ENCODE data around the gene EMID1. TPM values are rescaled to one million over a fixed set of nuclear protein-coding genes. Genes with fewer than 3 reads are reported as not detected.

EMID1 gene
- total and polyA plus RNA-seq, 5 donors from 2014 or later: 0.40 to 1.3 TPM; not detected in 3

DNA sequence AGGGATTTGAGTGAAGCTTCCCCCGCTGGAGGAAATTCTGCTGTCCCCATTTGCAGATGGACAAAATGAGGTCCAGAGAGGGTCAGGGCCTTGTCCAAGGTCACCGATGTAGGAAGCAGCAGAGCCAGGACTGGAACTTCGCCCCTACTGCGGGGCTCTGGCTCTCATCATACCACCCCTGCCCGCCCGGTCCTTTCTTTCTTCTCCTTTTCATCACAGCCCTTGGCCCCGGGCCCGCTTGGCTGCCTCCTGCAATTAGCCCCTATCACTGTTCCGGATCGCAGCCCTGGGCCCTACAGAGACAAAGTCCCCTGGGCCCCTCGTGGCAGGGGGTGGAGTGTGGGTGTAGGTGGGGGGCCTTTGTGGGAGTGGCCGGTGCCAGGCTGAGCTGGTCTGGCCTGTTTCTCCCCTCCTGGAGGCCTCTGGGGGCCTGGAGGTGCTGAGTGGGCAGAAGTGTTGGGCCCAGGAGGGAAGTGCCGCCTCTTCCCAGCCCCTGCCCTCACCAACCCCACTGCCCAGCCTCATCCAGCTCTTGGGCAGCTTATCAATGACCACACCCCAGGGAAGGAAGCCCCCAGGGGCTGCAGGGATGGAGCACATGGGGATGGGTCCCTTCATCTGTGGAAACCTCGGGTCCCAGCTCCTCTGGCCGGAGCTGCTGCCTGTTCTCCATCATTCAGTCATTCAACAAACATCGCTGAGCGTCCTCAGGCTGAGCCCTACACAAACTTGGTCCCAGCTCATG, 3.4 kb downstream of the EMID1 start:
- no peak overlapping the region for H3K27ac Mint-ChIP-seq
- Histone ChIP-seq H3K4me3 (ENCODE audit: low read depth, low read length) (no peak overlapping the region), H3K27ac (ENCODE audit: insufficient read depth, low read length, poor library complexity, severe bottlenecking) (no peak overlapping the region), H3K9me3 (ENCODE audit: control insufficient read depth in 2 of 2, low read length in 2 of 2) (no peaks in the 10 kb centered on the region), H3K36me3 (ENCODE audit: control insufficient read depth, insufficient read depth, low read length) (no peaks in the 10 kb centered on the region), H3K27me3 (ENCODE audit: control insufficient read depth, insufficient read depth, low read length) (no peaks in the 10 kb centered on the region), H3K4me1 (ENCODE audit: control insufficient read depth, insufficient read depth, low read length, poor library complexity, severe bottlenecking) (peaks cover 6% of the 10 kb centered on the region)
- H3K4me3 Mint-ChIP-seq: no peak overlapping the region
- H3K9me3 Mint-ChIP-seq: no peaks in the 10 kb centered on the region
- no peaks in the 10 kb centered on the region for H3K36me3 Mint-ChIP-seq
- H3K27me3 Mint-ChIP-seq: peaks cover 28% of the 10 kb centered on the region
- H3K4me1 Mint-ChIP-seq: peaks cover 0 to 12% (median 6%) of the 10 kb centered on the region in 4 donors
- ATAC-seq (ENCODE audit: low read depth in 2 of 2): no peak
- no peak for DNase-seq

DNA sequence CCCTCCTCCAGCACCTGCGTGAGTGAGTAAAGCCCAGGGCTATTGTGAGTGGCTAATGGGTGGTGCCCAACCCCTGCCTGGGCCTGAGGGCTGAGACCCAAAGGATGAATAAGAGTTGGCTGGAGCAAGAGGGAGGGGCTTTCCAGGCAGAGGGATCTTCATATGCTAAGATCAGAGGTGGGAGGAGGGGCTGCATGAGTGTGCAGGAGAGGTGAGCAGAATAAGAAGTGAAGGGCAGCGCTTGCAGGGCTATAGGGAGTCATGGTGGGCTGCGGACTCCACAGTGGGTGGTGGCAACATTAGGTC, 3.9 kb downstream of the EMID1 start:
- no peaks in the 10 kb centered on the region for H3K9me3 ChIP-seq (ENCODE audit: control insufficient read depth in 2 of 2, low read length in 2 of 2)
- H3K27me3 ChIP-seq (ENCODE audit: control insufficient read depth, insufficient read depth, low read length): no peaks in the 10 kb centered on the region
- no peak for DNase-seq
- Mint-ChIP-seq H3K9me3 (no peaks in the 10 kb centered on the region), H3K27me3 (peaks cover 29% of the 10 kb centered on the region), H3K4me3 (no peak overlapping the region), H3K27ac (no peak overlapping the region), H3K4me1 (peaks cover 0 to 10% (median 4%) of the 10 kb centered on the region in 4 donors), H3K36me3 (no peaks in the 10 kb centered on the region)
- H3K4me1 ChIP-seq (ENCODE audit: control insufficient read depth, insufficient read depth, low read length, poor library complexity, severe bottlenecking): peaks cover 6% of the 10 kb centered on the region
- H3K36me3 ChIP-seq (ENCODE audit: control insufficient read depth, insufficient read depth, low read length): no peaks in the 10 kb centered on the region
- no peak overlapping the region for H3K4me3 ChIP-seq (ENCODE audit: low read depth, low read length)
- ATAC-seq (ENCODE audit: low read depth in 2 of 2): no peak
- H3K27ac ChIP-seq (ENCODE audit: insufficient read depth, low read length, poor library complexity, severe bottlenecking): no peak overlapping the region

DNA sequence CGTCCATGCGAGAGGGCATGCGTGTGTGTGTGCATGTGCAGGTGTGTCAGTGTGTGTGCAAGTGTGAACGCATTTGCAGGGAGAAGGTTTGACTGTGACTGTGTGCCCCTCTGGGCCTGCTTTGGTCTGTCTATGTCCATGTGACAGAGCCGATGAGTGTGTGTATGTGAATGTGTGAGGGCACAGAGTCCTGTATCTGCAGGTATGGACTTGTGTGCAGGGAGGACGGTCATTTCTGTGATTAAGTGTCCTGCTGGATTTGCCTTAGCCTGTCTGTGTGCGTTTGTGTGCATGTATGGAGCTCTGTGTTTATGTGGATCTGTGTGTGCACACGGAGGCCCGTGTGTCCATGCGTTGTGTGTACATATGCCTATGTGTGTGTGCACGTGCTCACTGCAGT, 5.4 kb downstream of the EMID1 start:
- Mint-ChIP-seq H3K27me3 (peaks cover 24% of the 10 kb centered on the region), H3K27ac (no peak overlapping the region), H3K4me3 (no peak overlapping the region), H3K9me3 (no peaks in the 10 kb centered on the region), H3K36me3 (no peaks in the 10 kb centered on the region), H3K4me1 (peaks cover 0 to 5% (median 2%) of the 10 kb centered on the region in 4 donors)
- ATAC-seq (ENCODE audit: low read depth in 2 of 2) (no peak), DNase-seq (no peak)
- Histone ChIP-seq H3K4me1 (ENCODE audit: control insufficient read depth, insufficient read depth, low read length, poor library complexity, severe bottlenecking) (no peaks in the 10 kb centered on the region), H3K27ac (ENCODE audit: insufficient read depth, low read length, poor library complexity, severe bottlenecking) (no peak overlapping the region), H3K9me3 (ENCODE audit: control insufficient read depth in 2 of 2, low read length in 2 of 2) (no peaks in the 10 kb centered on the region), H3K27me3 (ENCODE audit: control insufficient read depth, insufficient read depth, low read length) (no peaks in the 10 kb centered on the region), H3K4me3 (ENCODE audit: low read depth, low read length) (no peak overlapping the region), H3K36me3 (ENCODE audit: control insufficient read depth, insufficient read depth, low read length) (no peaks in the 10 kb centered on the region)

DNA sequence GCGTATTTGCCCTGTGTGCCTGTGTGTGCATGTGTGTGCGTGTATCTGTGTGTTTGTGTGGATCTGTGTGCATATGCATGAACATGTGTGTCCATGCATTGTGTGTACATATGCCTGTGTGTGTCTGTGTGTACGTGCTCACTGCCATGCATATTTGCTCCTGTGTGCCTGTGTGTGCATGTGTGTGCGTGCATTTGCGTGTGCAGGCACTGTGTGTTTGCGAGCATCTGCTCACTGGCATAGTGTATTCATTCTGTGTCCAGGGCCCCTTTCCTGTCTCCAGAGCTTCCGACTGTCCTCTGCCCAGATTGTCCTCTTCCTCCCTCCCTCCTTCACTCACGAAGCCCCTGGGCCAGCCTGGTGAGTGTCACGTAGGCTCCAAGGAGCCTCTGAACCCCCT, 5.8 kb downstream of the EMID1 start:
- peak overlapping the region in 1 of 3 donors; percentile 67 for H3K27ac Mint-ChIP-seq
- no peaks in the 10 kb centered on the region for H3K9me3 Mint-ChIP-seq
- Histone ChIP-seq H3K4me3 (ENCODE audit: low read depth, low read length) (no peak overlapping the region), H3K9me3 (ENCODE audit: control insufficient read depth in 2 of 2, low read length in 2 of 2) (no peaks in the 10 kb centered on the region), H3K4me1 (ENCODE audit: control insufficient read depth, insufficient read depth, low read length, poor library complexity, severe bottlenecking) (no peaks in the 10 kb centered on the region), H3K27ac (ENCODE audit: insufficient read depth, low read length, poor library complexity, severe bottlenecking) (no peak overlapping the region), H3K27me3 (ENCODE audit: control insufficient read depth, insufficient read depth, low read length) (no peaks in the 10 kb centered on the region), H3K36me3 (ENCODE audit: control insufficient read depth, insufficient read depth, low read length) (no peaks in the 10 kb centered on the region)
- H3K27me3 Mint-ChIP-seq: peaks cover 21% of the 10 kb centered on the region
- H3K4me3 Mint-ChIP-seq: no peak overlapping the region
- H3K36me3 Mint-ChIP-seq: no peaks in the 10 kb centered on the region
- peaks cover 0 to 3% (median 1%) of the 10 kb centered on the region in 4 donors for H3K4me1 Mint-ChIP-seq
- no peak for ATAC-seq (ENCODE audit: low read depth in 2 of 2)
- DNase-seq: no peak

DNA sequence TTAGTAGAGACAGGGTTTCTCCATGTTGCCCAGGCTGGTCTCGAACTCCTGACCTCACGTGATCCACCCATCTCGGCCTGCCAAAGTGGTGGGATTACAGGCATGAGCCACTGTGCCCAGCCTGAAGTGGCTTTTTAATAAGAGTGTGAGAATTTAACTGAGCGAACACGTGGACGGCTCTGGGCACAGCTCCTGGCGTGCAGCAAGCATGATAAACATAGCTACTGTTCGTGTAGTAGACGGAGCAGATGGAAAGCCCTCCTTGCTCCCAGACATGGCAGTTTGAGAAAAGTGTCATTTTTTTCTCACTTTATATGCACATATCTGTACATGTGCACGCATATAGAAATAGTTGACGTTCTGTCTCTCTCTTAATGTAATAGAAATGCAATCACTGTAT, 7.0 kb downstream of the EMID1 start:
- Mint-ChIP-seq H3K27ac (no peak overlapping the region), H3K9me3 (no peaks in the 10 kb centered on the region), H3K4me1 (no peaks in the 10 kb centered on the region), H3K27me3 (peaks cover 9% of the 10 kb centered on the region), H3K4me3 (no peak overlapping the region), H3K36me3 (no peaks in the 10 kb centered on the region)
- DNase-seq (no peak), ATAC-seq (ENCODE audit: low read depth in 2 of 2) (no peak)
- no peak overlapping the region for H3K27ac ChIP-seq (ENCODE audit: insufficient read depth, low read length, poor library complexity, severe bottlenecking)
- H3K4me3 ChIP-seq (ENCODE audit: low read depth, low read length): no peak overlapping the region
- no peaks in the 10 kb centered on the region for H3K4me1 ChIP-seq (ENCODE audit: control insufficient read depth, insufficient read depth, low read length, poor library complexity, severe bottlenecking)
- no peaks in the 10 kb centered on the region for H3K27me3 ChIP-seq (ENCODE audit: control insufficient read depth, insufficient read depth, low read length)
- no peaks in the 10 kb centered on the region for H3K9me3 ChIP-seq (ENCODE audit: control insufficient read depth in 2 of 2, low read length in 2 of 2)
- no peaks in the 10 kb centered on the region for H3K36me3 ChIP-seq (ENCODE audit: control insufficient read depth, insufficient read depth, low read length)

DNA sequence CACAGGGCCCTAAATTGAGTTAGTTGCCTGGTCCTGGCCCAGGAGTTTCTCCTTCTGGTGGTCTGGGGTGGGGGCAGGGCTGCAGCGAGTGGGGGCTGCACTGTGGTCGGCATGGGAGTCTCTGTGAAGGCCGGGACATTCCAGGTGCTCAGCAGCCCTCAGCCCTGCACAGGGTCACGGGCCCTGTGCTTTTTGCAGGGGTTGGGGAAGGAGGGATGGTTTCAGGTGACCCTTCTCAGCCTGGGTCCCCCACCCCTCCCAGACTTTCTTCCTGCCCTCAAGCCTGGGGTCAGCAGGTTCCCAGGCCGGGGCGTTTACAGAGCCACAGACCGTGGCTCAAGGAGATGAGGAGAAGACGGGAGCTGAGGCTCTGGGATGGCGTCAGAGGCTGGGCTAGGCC, 7.8 kb downstream of the EMID1 start:
- H3K4me1 Mint-ChIP-seq: no peaks in the 10 kb centered on the region

DNA sequence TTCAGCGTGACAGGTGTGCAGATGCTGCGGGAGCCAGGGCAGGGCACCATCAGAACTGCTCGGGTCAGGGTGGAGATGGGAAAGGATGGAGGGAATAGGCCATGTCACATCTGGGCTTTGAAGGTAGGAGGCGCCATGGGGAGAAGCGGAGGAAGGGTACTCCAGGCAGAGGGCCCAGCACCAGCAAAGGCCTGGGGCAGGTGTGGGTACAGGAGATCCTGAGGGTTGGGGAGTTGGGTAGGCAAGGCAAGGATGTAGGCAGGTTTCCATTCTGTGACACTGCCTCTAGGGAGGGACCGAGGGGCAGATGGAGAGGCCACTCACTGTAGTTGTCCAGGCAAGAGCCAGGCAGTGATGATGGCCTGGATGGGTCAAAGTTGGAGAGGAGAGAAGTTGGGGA, 8.5 kb downstream of the EMID1 start:
- Histone ChIP-seq H3K27me3 (ENCODE audit: control insufficient read depth, insufficient read depth, low read length) (no peaks in the 10 kb centered on the region), H3K4me1 (ENCODE audit: control insufficient read depth, insufficient read depth, low read length, poor library complexity, severe bottlenecking) (no peaks in the 10 kb centered on the region), H3K27ac (ENCODE audit: insufficient read depth, low read length, poor library complexity, severe bottlenecking) (no peak overlapping the region), H3K4me3 (ENCODE audit: low read depth, low read length) (no peak overlapping the region), H3K9me3 (ENCODE audit: control insufficient read depth in 2 of 2, low read length in 2 of 2) (no peaks in the 10 kb centered on the region), H3K36me3 (ENCODE audit: control insufficient read depth, insufficient read depth, low read length) (no peaks in the 10 kb centered on the region)
- Mint-ChIP-seq H3K27me3 (peaks cover 17% of the 10 kb centered on the region), H3K36me3 (no peaks in the 10 kb centered on the region), H3K9me3 (no peaks in the 10 kb centered on the region), H3K4me3 (no peak overlapping the region), H3K4me1 (no peaks in the 10 kb centered on the region), H3K27ac (no peak overlapping the region)
- no peak for DNase-seq
- ATAC-seq (ENCODE audit: low read depth in 2 of 2): no peak

More for the DNA sequence above, 7.8 kb downstream of the EMID1 start:
- Histone ChIP-seq H3K4me1 (ENCODE audit: control insufficient read depth, insufficient read depth, low read length, poor library complexity, severe bottlenecking) (no peaks in the 10 kb centered on the region), H3K36me3 (ENCODE audit: control insufficient read depth, insufficient read depth, low read length) (no peaks in the 10 kb centered on the region), H3K27ac (ENCODE audit: insufficient read depth, low read length, poor library complexity, severe bottlenecking) (no peak overlapping the region), H3K27me3 (ENCODE audit: control insufficient read depth, insufficient read depth, low read length) (no peaks in the 10 kb centered on the region), H3K4me3 (ENCODE audit: low read depth, low read length) (no peak overlapping the region), H3K9me3 (ENCODE audit: control insufficient read depth in 2 of 2, low read length in 2 of 2) (no peaks in the 10 kb centered on the region)
- DNase-seq (no peak), ATAC-seq (ENCODE audit: low read depth in 2 of 2) (no peak)
- Mint-ChIP-seq H3K4me3 (no peak overlapping the region), H3K27ac (no peak overlapping the region), H3K36me3 (no peaks in the 10 kb centered on the region), H3K27me3 (peaks cover 17% of the 10 kb centered on the region), H3K9me3 (no peaks in the 10 kb centered on the region)

All from CD4-positive, CD25-positive, alpha-beta regulatory T cell (primary cell).